Right atrium auricular region (tissue), 2 donors: ENCODE data around the gene AKR1B1. TPM values are rescaled to one million over a fixed set of nuclear protein-coding genes. Genes with fewer than 3 reads are reported as not detected.

Source experiments
- DNase-seq: peaks from one replicate; pipeline ENCODE4 v3.0.0-alpha.2; 2019; ENCODE audit warnings: low spot score
- H3K27ac ChIP-seq, 2 donors: fragments of 200-600 bp; sonication (generic); 1 replicate in 1 of 2; 2 replicates in 1 of 2; pipeline ENCODE4 v1.5.1; 2016 to 2019
- H3K27me3 ChIP-seq, 2 donors: fragments of 200-600 bp; sonication (generic); one replicate each; pipeline versions ENCODE4 v1.5.1 to v1.6.0; 2017 to 2019
- H3K36me3 ChIP-seq: fragments of 200-600 bp; sonication (generic); one replicate; pipeline ENCODE4 v1.5.1; 2016
- H3K4me1 ChIP-seq, 2 donors: fragments of 200-600 bp; sonication (generic); one replicate each; pipeline versions ENCODE4 v1.5.1 to v1.6.0; 2017 to 2019
- H3K4me3 ChIP-seq, 2 donors: fragments of 200-600 bp; sonication (generic); 1 replicate in 1 of 2; 2 replicates in 1 of 2; pipeline ENCODE4 v1.5.1; 2017 to 2019; ENCODE audit warnings: mild to moderate bottlenecking in 1 of 2, moderate library complexity in 1 of 2
- H3K9me3 ChIP-seq, 2 donors: fragments of 200-600 bp; sonication (generic); one replicate each; pipeline ENCODE4 v1.5.1; 2019
- total RNA-seq, 2 donors: library from RNA; depleted of rRNA; stranded (reverse); fragments of >200 nt; gene quantifications; one replicate each; pipeline ENCODE4 v1.1.0, GENCODE V29; 2016
- TF ChIP-seq, protein P1 (sequence below), 2 donors: fragments of 200-600 bp; sonication (generic); IDR thresholded peaks; one replicate each; pipeline ENCODE4 v1.5.1; 2019; ENCODE audit warnings: antibody characterized with exemption in 2 of 2

The AKR1B1 gene
- total RNA-seq, 2 donors from 2014 or later, result 69.1 to 261 TPM

DNA sequence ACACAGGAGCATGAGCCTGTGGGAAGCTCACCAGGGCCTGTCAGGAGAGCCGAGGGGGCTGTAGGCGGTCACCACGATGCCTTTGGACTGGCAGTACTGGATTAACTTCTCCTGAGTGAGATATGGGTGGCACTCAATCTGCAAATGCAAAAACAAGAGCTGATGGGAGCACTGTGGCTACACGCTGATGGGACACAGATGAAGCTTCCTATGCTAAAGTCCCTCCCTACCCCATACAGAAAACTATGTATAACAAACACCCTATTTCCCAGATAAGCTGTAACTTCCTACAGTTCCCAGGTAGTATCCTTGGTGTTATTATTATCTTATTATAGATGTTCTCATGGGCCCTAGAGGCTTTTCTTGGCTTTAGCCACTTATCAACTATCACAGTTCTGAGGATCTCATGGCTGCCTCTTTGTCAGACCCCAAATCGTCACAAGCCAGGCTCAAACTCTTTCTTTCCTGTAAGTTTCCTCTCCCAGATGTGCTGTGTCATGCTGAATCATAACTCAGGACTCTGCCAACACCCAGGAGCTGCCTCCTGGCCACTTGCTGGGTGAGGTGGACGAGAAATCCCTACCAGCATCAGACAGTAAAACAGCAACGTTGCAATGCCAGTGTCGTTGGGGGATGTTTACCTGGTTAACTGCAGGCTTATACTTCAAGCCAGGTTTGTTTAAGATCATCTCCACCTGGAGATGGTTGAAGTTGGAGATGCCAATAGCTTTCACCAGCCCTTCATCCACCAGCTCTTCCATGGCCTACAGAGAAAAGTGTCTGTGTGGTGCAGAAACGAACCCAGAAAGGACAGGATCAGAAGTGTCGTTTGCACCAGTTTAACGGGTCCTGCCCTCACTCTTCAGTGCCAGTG, 10.3 kb downstream of the AKR1B1 start:
- no peaks in the 10 kb centered on the region for H3K27me3 ChIP-seq
- peaks cover 79% of the 10 kb centered on the region for H3K36me3 ChIP-seq
- peak; percentile 43 for DNase-seq
- peak overlapping the region in 1 of 2 donors; percentile 53 for H3K27ac ChIP-seq
- H3K4me1 ChIP-seq, result peaks cover 0 to 63% of the 10 kb centered on the region in 2 donors
- H3K4me3 ChIP-seq, result no peak overlapping the region
- no peaks in the 10 kb centered on the region for H3K9me3 ChIP-seq
- TF ChIP-seq, protein P1, sequence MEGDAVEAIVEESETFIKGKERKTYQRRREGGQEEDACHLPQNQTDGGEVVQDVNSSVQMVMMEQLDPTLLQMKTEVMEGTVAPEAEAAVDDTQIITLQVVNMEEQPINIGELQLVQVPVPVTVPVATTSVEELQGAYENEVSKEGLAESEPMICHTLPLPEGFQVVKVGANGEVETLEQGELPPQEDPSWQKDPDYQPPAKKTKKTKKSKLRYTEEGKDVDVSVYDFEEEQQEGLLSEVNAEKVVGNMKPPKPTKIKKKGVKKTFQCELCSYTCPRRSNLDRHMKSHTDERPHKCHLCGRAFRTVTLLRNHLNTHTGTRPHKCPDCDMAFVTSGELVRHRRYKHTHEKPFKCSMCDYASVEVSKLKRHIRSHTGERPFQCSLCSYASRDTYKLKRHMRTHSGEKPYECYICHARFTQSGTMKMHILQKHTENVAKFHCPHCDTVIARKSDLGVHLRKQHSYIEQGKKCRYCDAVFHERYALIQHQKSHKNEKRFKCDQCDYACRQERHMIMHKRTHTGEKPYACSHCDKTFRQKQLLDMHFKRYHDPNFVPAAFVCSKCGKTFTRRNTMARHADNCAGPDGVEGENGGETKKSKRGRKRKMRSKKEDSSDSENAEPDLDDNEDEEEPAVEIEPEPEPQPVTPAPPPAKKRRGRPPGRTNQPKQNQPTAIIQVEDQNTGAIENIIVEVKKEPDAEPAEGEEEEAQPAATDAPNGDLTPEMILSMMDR (IDR thresholded peaks at IDR 0.05), result no peak

GRCh38 chr7:134447383-134447782, 11.5 kb downstream of the AKR1B1 start:
- peaks cover 0 to 51% of the 10 kb centered on the region in 2 donors for H3K4me1 ChIP-seq
- no peaks in the 10 kb centered on the region for H3K27me3 ChIP-seq
- no peaks in the 10 kb centered on the region for H3K9me3 ChIP-seq
- peak; percentile 42 for DNase-seq
- H3K4me3 ChIP-seq, result no peak overlapping the region
- peaks cover 91% of the 10 kb centered on the region for H3K36me3 ChIP-seq
- H3K27ac ChIP-seq, result peak overlapping the region in 1 of 2 donors; percentile 24
- TF ChIP-seq, protein P1 (IDR thresholded peaks at IDR 0.05), result no peak

GRCh38 chr7:134446923-134447322, 12.0 kb downstream of the AKR1B1 start:
- peaks cover 95% of the 10 kb centered on the region for H3K36me3 ChIP-seq
- peak overlapping the region in 1 of 2 donors; percentile 24 for H3K27ac ChIP-seq
- H3K27me3 ChIP-seq, result no peaks in the 10 kb centered on the region
- H3K4me3 ChIP-seq, result no peak overlapping the region
- H3K4me1 ChIP-seq, result peaks cover 0 to 46% of the 10 kb centered on the region in 2 donors
- H3K9me3 ChIP-seq, result no peaks in the 10 kb centered on the region
- DNase-seq, result peak; percentile 43
- TF ChIP-seq, protein P1 (IDR thresholded peaks at IDR 0.05), result no peak

DNA sequence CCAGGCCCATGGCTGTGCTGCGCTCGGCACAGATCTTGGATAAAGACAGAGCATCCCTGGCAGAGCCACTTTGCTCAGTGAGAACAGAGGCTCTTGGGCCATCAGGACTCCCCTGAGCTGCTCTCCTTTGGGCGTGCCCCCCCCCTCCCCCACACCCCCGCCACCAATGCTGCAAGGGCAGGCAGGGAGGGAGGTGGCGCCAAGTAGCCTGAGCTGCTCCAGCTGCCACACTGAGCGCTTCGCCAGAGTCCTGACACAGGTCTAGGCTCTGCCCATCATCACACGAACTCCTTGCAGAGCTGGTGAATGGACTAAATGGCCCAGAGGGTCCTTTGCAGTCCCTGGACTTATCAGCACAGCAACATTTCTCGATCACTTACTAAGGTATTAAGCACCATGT, 12.5 kb downstream of the AKR1B1 start:
- peak; percentile 18 for DNase-seq
- peaks cover 0 to 42% of the 10 kb centered on the region in 2 donors for H3K4me1 ChIP-seq
- TF ChIP-seq, protein P1 (IDR thresholded peaks at IDR 0.05), result no peak
- H3K36me3 ChIP-seq, result peaks cover 100% of the 10 kb centered on the region
- H3K4me3 ChIP-seq, result no peak overlapping the region
- H3K27me3 ChIP-seq, result no peaks in the 10 kb centered on the region
- no peak overlapping the region for H3K27ac ChIP-seq
- no peaks in the 10 kb centered on the region for H3K9me3 ChIP-seq

GRCh38 chr7:134444961-134445315, 14.0 kb downstream of the AKR1B1 start:
- Histone ChIP-seq H3K27me3 (no peaks in the 10 kb centered on the region), H3K4me3 (no peak overlapping the region), H3K36me3 (peaks cover 96% of the 10 kb centered on the region), H3K27ac (no peak overlapping the region), H3K9me3 (no peaks in the 10 kb centered on the region), H3K4me1 (peaks cover 0 to 34% of the 10 kb centered on the region in 2 donors)
- TF ChIP-seq, protein P1 (IDR thresholded peaks at IDR 0.05), result no peak
- DNase-seq, result peak; percentile 57
